SK-N-SH treated with all-trans-retinoic acid at 6 μM for 48 hours (cell line): Measurements from ENCODE around the gene PRDM5.

Source experiments
- CREB5 ChIP-seq: fragments of 250-450 bp; sonication (Bioruptor Pico); IDR thresholded peaks from 2 replicates; pipeline ENCODE4 v1.5.1; 2020; ENCODE audit warnings: low read depth, mild to moderate bottlenecking, moderate library complexity
- ISL1 ChIP-seq: fragments of 250-450 bp; sonication (Bioruptor Pico); IDR thresholded peaks from 2 replicates; pipeline ENCODE4 v2.1.2; 2022; ENCODE audit warnings: mild to moderate bottlenecking, moderate library complexity
- PATZ1 ChIP-seq: fragments of 250-450 bp; sonication (Bioruptor Pico); IDR thresholded peaks from 2 replicates; pipeline ENCODE4 v1.8.0; 2020; ENCODE audit warnings: mild to moderate bottlenecking, moderate library complexity, borderline replicate concordance
- PPARA ChIP-seq: fragments of 250-450 bp; sonication (Bioruptor Pico); IDR thresholded peaks from 2 replicates; pipeline ENCODE4 v1.5.0; 2020; ENCODE audit warnings: mild to moderate bottlenecking, borderline replicate concordance
- RARB ChIP-seq: fragments of 250-450 bp; sonication (Bioruptor Pico); IDR thresholded peaks from 2 replicates; pipeline ENCODE4 v1.8.0; 2021; ENCODE audit warnings: mild to moderate bottlenecking, moderate library complexity
- TCF4 ChIP-seq: fragments of 250-450 bp; sonication (Bioruptor Pico); IDR thresholded peaks from 2 replicates; pipeline ENCODE4 v1.8.0; 2021; ENCODE audit warnings: mild to moderate bottlenecking, moderate library complexity, borderline replicate concordance
- ZC3H10 ChIP-seq: fragments of 250-450 bp; sonication (Bioruptor Pico); IDR thresholded peaks from 2 replicates; pipeline ENCODE4 v1.5.1; 2021; ENCODE audit warnings: mild to moderate bottlenecking, moderate library complexity
- ZFP30 ChIP-seq: fragments of 450-650 bp; formaldehyde crosslinking; IDR thresholded peaks from 2 replicates; pipeline ENCODE4 v1.5.0; 2022; ENCODE audit warnings: mild to moderate bottlenecking, moderate library complexity
- ZNF8 ChIP-seq: fragments of 450-650 bp; formaldehyde crosslinking; IDR thresholded peaks from 2 replicates; pipeline ENCODE4 v1.5.0; 2020; ENCODE audit warnings: mild to moderate bottlenecking, moderate library complexity

GRCh38 chr4:120691106-120691505 is 231.4 kb downstream of the PRDM5 start:
- TF ChIP-seq PATZ1 (no peak), ISL1 (CRISPR knock-in tag) (no peak), TCF4 (CRISPR knock-in tag) (no peak), PPARA (CRISPR knock-in tag) (no peak), CREB5 (no peak), ZC3H10 (CRISPR knock-in tag) (no peak), ZNF8 (CRISPR knock-in tag) (no peak), RARB (CRISPR knock-in tag) (no peak), ZFP30 (CRISPR knock-in tag) (no peak)
